Uterus (tissue), 2 donors: ENCODE measurements around the gene CERS6.

Experiments
- POLR2A ChIP-seq, 2 donors: fragments of 450-650 bp; IDR thresholded peaks; one replicate each; pipeline ENCODE4 v1.6.1; 2016; ENCODE audit warnings: antibody characterized with exemption in 2 of 2, mild to moderate bottlenecking in 1 of 2, moderate library complexity in 1 of 2
- TF ChIP-seq, protein P1 (sequence below), 4 experiments: fragments of 200-600 bp in 2 of 4; fragments of 450-650 bp in 2 of 4; sonication (generic) in 2 of 4; IDR thresholded peaks; one replicate each; pipeline ENCODE4 v1.5.1; 2016 to 2019; ENCODE audit warnings: antibody characterized with exemption in 4 of 4, mild to moderate bottlenecking in 2 of 4, moderate library complexity in 1 of 4

DNA sequence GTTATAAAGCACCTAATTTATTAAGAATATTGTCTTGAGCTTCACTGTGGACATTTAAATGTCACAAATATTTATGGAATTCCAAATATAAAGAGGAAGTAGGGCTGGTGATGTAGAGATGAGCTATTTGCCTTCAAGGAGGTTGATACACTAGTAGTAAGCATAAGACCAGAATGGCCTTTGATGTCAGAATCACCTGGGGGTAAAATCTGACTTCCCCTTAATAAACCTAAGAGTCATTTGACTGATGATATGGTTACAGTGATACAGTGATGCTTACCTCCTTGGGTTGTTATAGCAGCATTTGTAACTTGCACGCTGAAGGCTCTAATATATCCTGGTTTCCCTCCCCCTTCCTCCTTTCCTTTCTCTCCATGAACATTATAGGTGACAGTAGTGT is 143.7 kb downstream of the CERS6 start:
- TF ChIP-seq, protein P1, sequence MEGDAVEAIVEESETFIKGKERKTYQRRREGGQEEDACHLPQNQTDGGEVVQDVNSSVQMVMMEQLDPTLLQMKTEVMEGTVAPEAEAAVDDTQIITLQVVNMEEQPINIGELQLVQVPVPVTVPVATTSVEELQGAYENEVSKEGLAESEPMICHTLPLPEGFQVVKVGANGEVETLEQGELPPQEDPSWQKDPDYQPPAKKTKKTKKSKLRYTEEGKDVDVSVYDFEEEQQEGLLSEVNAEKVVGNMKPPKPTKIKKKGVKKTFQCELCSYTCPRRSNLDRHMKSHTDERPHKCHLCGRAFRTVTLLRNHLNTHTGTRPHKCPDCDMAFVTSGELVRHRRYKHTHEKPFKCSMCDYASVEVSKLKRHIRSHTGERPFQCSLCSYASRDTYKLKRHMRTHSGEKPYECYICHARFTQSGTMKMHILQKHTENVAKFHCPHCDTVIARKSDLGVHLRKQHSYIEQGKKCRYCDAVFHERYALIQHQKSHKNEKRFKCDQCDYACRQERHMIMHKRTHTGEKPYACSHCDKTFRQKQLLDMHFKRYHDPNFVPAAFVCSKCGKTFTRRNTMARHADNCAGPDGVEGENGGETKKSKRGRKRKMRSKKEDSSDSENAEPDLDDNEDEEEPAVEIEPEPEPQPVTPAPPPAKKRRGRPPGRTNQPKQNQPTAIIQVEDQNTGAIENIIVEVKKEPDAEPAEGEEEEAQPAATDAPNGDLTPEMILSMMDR (IDR thresholded peaks at IDR 0.05) = no peak
- TF ChIP-seq POLR2A (IDR thresholded peaks at IDR 0.05) = no peak
